ENCODE results near the gene RAB11FIP5. TPM values are rescaled to one million over a fixed set of nuclear protein-coding genes. Genes with fewer than 3 reads are reported as not detected.

RAB11FIP5 gene
- total and polyA plus RNA-seq, 9 of the 15 experiments (the other 6 are each of a cell fraction or from before 2014, with no cell fraction given): 1.7 to 14.4 (median 6.4) TPM

GRCh38 chr2:73112913-73113854, at the start of gene RAB11FIP5 (continued):
- TF ChIP-seq NRF1 (conservative IDR thresholded peaks at IDR 0.05 in 1 of 2, IDR thresholded peaks at IDR 0.05 in 1 of 2): peak; percentile 77 to 79
- no peak for TF ChIP-seq ZNF717 (CRISPR knock-in tag; IDR thresholded peaks at IDR 0.05)
- TF ChIP-seq ZBTB1 (CRISPR knock-in tag; IDR thresholded peaks at IDR 0.05; ENCODE audit: borderline replicate concordance, low read depth): peak; percentile 57
- TF ChIP-seq YY1 (IDR thresholded peaks at IDR 0.05; ENCODE audit: borderline replicate concordance in 1 of 3, control insufficient read depth in 1 of 3, extremely low read depth in 1 of 3, insufficient read depth in 3 of 3, insufficient read length in 1 of 3, insufficient replicate concordance in 2 of 3, low read depth in 1 of 3, low read length in 2 of 3): peak in 2 of 3 experiments; percentile 15 to 34
- TF ChIP-seq ZNF79 (CRISPR knock-in tag; IDR thresholded peaks at IDR 0.05; ENCODE audit: low read depth): no peak

GRCh38 chr2:73156539-73157124, 43.9 kb upstream of the RAB11FIP5 start:
- 3% methylated on average over 23 of the region's 24 CpGs for WGBS (ENCODE audit: insufficient coverage, low coverage, missing lambda C conversion rate)
- Histone ChIP-seq H3K4me3 (no peak overlapping the region), H4K20me1 (replicated peaks; ENCODE audit: control insufficient read depth, insufficient read depth, low read length) (no peaks in the 10 kb centered on the region), H3K36me3 (ENCODE audit: control insufficient read depth, insufficient read depth, low read length) (no peaks in the 10 kb centered on the region), H2AFZ (ENCODE audit: low read depth, low read length) (no peak overlapping the region; the same call in 1 of the 2 replicates), H3K9me3 (replicated peaks; ENCODE audit: control insufficient read depth, insufficient read depth, low read depth, low read length) (no peaks in the 10 kb centered on the region), H3K9ac (ENCODE audit: insufficient read depth in 1 of 2, low read depth in 2 of 2, low read length in 2 of 2) (no peak overlapping the region), H3K79me2 (ENCODE audit: control insufficient read depth, insufficient read depth, low read length) (no peaks in the 10 kb centered on the region), H3K4me2 (ENCODE audit: insufficient read depth, low read length) (no peak overlapping the region), H3K4me1 (replicated peaks in 1 of 2; ENCODE audit: control insufficient read depth in 2 of 2, insufficient read depth in 2 of 2, low read length in 2 of 2) (peaks cover 2 to 8% of the 10 kb centered on the region in 2 experiments; a peak in 3 of 5 replicates), H3K9me1 (ENCODE audit: control insufficient read depth, insufficient read depth, low read length) (no peaks in the 10 kb centered on the region), H3K27ac (ENCODE audit: extremely low read depth, low read depth, low read length) (no peak overlapping the region), H3K27me3 (ENCODE audit: control insufficient read depth in 2 of 2, insufficient read depth in 2 of 2, low read length in 2 of 2) (peaks cover 3 to 29% of the 10 kb centered on the region in 2 experiments; a peak in 4 of 5 replicates)
- peak; percentile 27 to 67 (median 47) for DNase-seq (ENCODE audit: extremely low read depth in 1 of 4, low spot score in 3 of 4)
- POLR2A ChIA-PET: interaction anchor here (1.2 kb wide), 1 partner anchor 71 kb away, joined by 3 read pairs; no protein-coding TSS in a partner anchor
- intact Hi-C loops (cut with micrococcal nuclease): loop anchor here (1.0 kb wide), 1 partner anchor 71 kb away; no protein-coding TSS in a partner anchor
- no TSS peak for BruUV-seq (replicated peaks)
- FAIRE-seq: peak; percentile 69
- in situ Hi-C loops (cut with MboI): loop anchor here (5.0 kb wide), 1 partner anchor 64 kb away; no protein-coding TSS in a partner anchor
- CTCF ChIA-PET (ENCODE audit: low intra/inter-chr PET ratio): interaction anchor here (1.3 to 1.5 kb wide), 4 partner anchors 21 to 264 kb away, joined by 5 to 14 read pairs (median 6); no protein-coding TSS in a partner anchor
- ATAC-seq: peak; percentile 96
- TF ChIP-seq SMARCA5 (IDR thresholded peaks at IDR 0.05): no peak
- 0 out of 2 replicates have a peak, but pooled peaks have one; percentile 24 for TF ChIP-seq TFAP4 (CRISPR knock-in tag; IDR thresholded peaks at IDR 0.05; ENCODE audit: borderline replicate concordance)
- no peak for TF ChIP-seq MYC (IDR thresholded peaks at IDR 0.05; ENCODE audit: low read depth, low read length)
- TF ChIP-seq MYC (CRISPR knock-in tag; IDR thresholded peaks at IDR 0.05; ENCODE audit: borderline replicate concordance, low read depth): no peak
- TF ChIP-seq ZBTB1 (CRISPR knock-in tag; IDR thresholded peaks at IDR 0.05; ENCODE audit: borderline replicate concordance, low read depth): no peak
- no peak for TF ChIP-seq FOXJ3 (CRISPR knock-in tag; IDR thresholded peaks at IDR 0.05)
- TF ChIP-seq RB1 (IDR thresholded peaks at IDR 0.05; ENCODE audit: low read depth): 0 out of 2 replicates have a peak, but pooled peaks have one; percentile 33
- TF ChIP-seq ZNF121 (CRISPR knock-in tag; conservative IDR thresholded peaks at IDR 0.05): no peak
- no peak for TF ChIP-seq CEBPZ (IDR thresholded peaks at IDR 0.05; ENCODE audit: borderline replicate concordance, low read depth, low read length)
